ENCODE measurements around the gene EPS8. TPM values are rescaled to one million over a fixed set of nuclear protein-coding genes. Genes with fewer than 3 reads are reported as not detected.
A peak's percentile ranks its signal among the peaks of the same experiment; 100 is the strongest.

Gene EPS8
- polyA plus RNA-seq, 1 of the 3 experiments (the other 2 are of a cell fraction): 19.8 TPM

GRCh38 chr12:15684896-15685658 lies 104.1 kb downstream of the EPS8 start:
- Histone ChIP-seq H3K4me3 (ENCODE audit: low read depth in 2 of 2, low read length in 1 of 2) (peak overlapping the region in 1 of 2 experiments; percentile 3; a peak in 1 of 4 replicates), H3K27ac (ENCODE audit: low read depth in 2 of 2, low read length in 1 of 2) (peak overlapping the region in 1 of 2 experiments; percentile 10; a peak in 1 of 4 replicates), H2AFZ (ENCODE audit: low read depth) (no peak overlapping the region), H4K20me1 (ENCODE audit: insufficient read depth) (no peaks in the 10 kb centered on the region), H3K4me1 (ENCODE audit: control insufficient read depth in 1 of 2, insufficient read depth in 2 of 2, low read depth in 1 of 2, low read length in 1 of 2) (peaks cover 0 to 4% of the 10 kb centered on the region in 2 experiments; a peak in 2 of 4 replicates), H3K4me2 (peak overlapping the region; percentile 17; the same call in 1 of the 2 replicates), H3K9me3 (no peaks in the 10 kb centered on the region), H3K27me3 (ENCODE audit: insufficient read depth) (no peaks in the 10 kb centered on the region), H3F3A (replicated peaks; ENCODE audit: insufficient read depth) (peaks cover 21% of the 10 kb centered on the region), H3K79me2 (ENCODE audit: insufficient read depth) (peaks cover 38% of the 10 kb centered on the region), H3K36me3 (replicated peaks in 1 of 2; ENCODE audit: control insufficient read depth in 1 of 2, insufficient read depth in 2 of 2, low read length in 1 of 2) (peaks cover 0 to 9% of the 10 kb centered on the region in 2 experiments), H3K9me2 (no peaks in the 10 kb centered on the region; the same call in 1 of the 2 replicates), H3K9ac (no peak overlapping the region)
- 51% methylated on average over 6 of the region's 6 CpGs for WGBS (ENCODE audit: low lambda C conversion rate)
- CTCF ChIA-PET: interaction anchor here (1.2 to 1.3 kb wide), 2 partner anchors 24 to 31 kb away, joined by 3 read pairs; no protein-coding TSS in a partner anchor
- peak; percentile 7 for DNase-seq
- POLR2A ChIA-PET: no interaction called here
- TF ChIP-seq EP300 (IDR thresholded peaks at IDR 0.05; ENCODE audit: borderline replicate concordance in 1 of 2, low read depth in 1 of 2, low read length in 1 of 2) (peak; percentile 36 to 65; a peak in 3 of 4 replicates), JUND (IDR thresholded peaks at IDR 0.05) (peak; percentile 71), EZH2phosphoT487 (IDR thresholded peaks at IDR 0.05; ENCODE audit: borderline replicate concordance, low read depth) (no peak), TCF12 (IDR thresholded peaks at IDR 0.05) (peak; percentile 99), ELF1 (IDR thresholded peaks at IDR 0.05) (no peak), FOXJ3 (CRISPR knock-in tag; IDR thresholded peaks at IDR 0.05) (no peak), PBX3 (IDR thresholded peaks at IDR 0.05) (peak; percentile 95), GATA2 (CRISPR knock-in tag; IDR thresholded peaks at IDR 0.05) (peak; percentile 49), USF1 (IDR thresholded peaks at IDR 0.05; ENCODE audit: borderline replicate concordance, low read depth) (no peak), POLR2AphosphoS5 (IDR thresholded peaks at IDR 0.05; ENCODE audit: low read depth, low read length) (peak; percentile 87), YY1 (IDR thresholded peaks at IDR 0.05; ENCODE audit: low read depth) (no peak), MEF2A (IDR thresholded peaks at IDR 0.05; ENCODE audit: borderline replicate concordance, low read depth) (peak; percentile 47; the same call in 1 of the 2 replicates), SMC3 (IDR thresholded peaks at IDR 0.05; ENCODE audit: low read depth, low read length) (no peak), MXI1 (IDR thresholded peaks at IDR 0.05; ENCODE audit: low read depth, low read length) (no peak), NFIC (IDR thresholded peaks at IDR 0.05; ENCODE audit: borderline replicate concordance) (peak; percentile 56; the same call in 1 of the 2 replicates)
- TF ChIP-seq, protein P1, sequence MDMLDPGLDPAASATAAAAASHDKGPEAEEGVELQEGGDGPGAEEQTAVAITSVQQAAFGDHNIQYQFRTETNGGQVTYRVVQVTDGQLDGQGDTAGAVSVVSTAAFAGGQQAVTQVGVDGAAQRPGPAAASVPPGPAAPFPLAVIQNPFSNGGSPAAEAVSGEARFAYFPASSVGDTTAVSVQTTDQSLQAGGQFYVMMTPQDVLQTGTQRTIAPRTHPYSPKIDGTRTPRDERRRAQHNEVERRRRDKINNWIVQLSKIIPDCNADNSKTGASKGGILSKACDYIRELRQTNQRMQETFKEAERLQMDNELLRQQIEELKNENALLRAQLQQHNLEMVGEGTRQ (IDR thresholded peaks at IDR 0.05; ENCODE audit: borderline replicate concordance, low read depth, low read length): no peak
- TF ChIP-seq, protein P2, sequence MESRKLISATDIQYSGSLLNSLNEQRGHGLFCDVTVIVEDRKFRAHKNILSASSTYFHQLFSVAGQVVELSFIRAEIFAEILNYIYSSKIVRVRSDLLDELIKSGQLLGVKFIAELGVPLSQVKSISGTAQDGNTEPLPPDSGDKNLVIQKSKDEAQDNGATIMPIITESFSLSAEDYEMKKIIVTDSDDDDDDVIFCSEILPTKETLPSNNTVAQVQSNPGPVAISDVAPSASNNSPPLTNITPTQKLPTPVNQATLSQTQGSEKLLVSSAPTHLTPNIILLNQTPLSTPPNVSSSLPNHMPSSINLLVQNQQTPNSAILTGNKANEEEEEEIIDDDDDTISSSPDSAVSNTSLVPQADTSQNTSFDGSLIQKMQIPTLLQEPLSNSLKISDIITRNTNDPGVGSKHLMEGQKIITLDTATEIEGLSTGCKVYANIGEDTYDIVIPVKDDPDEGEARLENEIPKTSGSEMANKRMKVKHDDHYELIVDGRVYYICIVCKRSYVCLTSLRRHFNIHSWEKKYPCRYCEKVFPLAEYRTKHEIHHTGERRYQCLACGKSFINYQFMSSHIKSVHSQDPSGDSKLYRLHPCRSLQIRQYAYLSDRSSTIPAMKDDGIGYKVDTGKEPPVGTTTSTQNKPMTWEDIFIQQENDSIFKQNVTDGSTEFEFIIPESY (IDR thresholded peaks at IDR 0.05; ENCODE audit: borderline replicate concordance, low read depth): 0 out of 2 replicates have a peak, but pooled peaks have one; percentile 17

Data from SK-N-SH (cell line).